Endodermal cell (in vitro differentiated cells): ENCODE results near the gene PNN. TPM values are rescaled to one million over a fixed set of nuclear protein-coding genes. Genes with fewer than 3 reads are reported as not detected.

ENCODE experiments used
- DNase-seq: peaks from one replicate; pipeline ENCODE4 v3.0.0-alpha.2; 2017
- H3K27ac ChIP-seq: 2 replicates; pipeline ENCODE4 v1.5.1; 2013; ENCODE audit warnings: mild to moderate bottlenecking, low read depth, low read length, moderate library complexity
- H3K27me3 ChIP-seq: 2 replicates; pipeline ENCODE4 v1.6.1; 2013; ENCODE audit warnings: mild to moderate bottlenecking, low read length, moderate library complexity; ENCODE audit not compliant: insufficient read depth, control insufficient read depth, poor library complexity, severe bottlenecking
- H3K36me3 ChIP-seq: 2 replicates; pipeline ENCODE4 v1.7.0; 2013; ENCODE audit warnings: mild to moderate bottlenecking, low read length, moderate library complexity; ENCODE audit not compliant: control insufficient read depth, insufficient read depth
- H3K4me1 ChIP-seq: one replicate; pipeline ENCODE4 v1.7.0; 2013; ENCODE audit warnings: low read length; ENCODE audit not compliant: control insufficient read depth, insufficient read depth
- H3K4me3 ChIP-seq: 2 replicates; pipeline ENCODE4 v1.5.1; 2013; ENCODE audit warnings: mild to moderate bottlenecking, low read length, moderate library complexity
- H3K9ac ChIP-seq: 2 replicates; pipeline ENCODE4 v1.6.1; 2013; ENCODE audit warnings: mild to moderate bottlenecking, low read length, moderate library complexity; ENCODE audit not compliant: poor library complexity, severe bottlenecking; ENCODE audit errors: extremely low read depth
- H3K9me3 ChIP-seq: 2 replicates; pipeline ENCODE4 v1.6.1; 2013; ENCODE audit warnings: mild to moderate bottlenecking, low read length, moderate library complexity; ENCODE audit not compliant: control insufficient read depth
- H3K27ac Mint-ChIP-seq: 2 replicates; pipeline ENCODE4 v1.8.0; 2020; ENCODE audit warnings: mixed read lengths
- H3K27me3 Mint-ChIP-seq: 2 replicates; pipeline ENCODE4 v1.8.0; 2021; ENCODE audit warnings: mild to moderate bottlenecking, mixed read lengths; ENCODE audit not compliant: insufficient read depth
- H3K36me3 Mint-ChIP-seq: 2 replicates; pipeline ENCODE4 v1.8.0; 2020; ENCODE audit warnings: low read depth, mixed read lengths
- H3K4me1 Mint-ChIP-seq: 2 replicates; pipeline ENCODE4 v1.8.0; 2020; ENCODE audit warnings: mixed read lengths
- H3K4me3 Mint-ChIP-seq: 2 replicates; pipeline ENCODE4 v1.8.0; 2020; ENCODE audit warnings: mild to moderate bottlenecking, moderate library complexity, mixed read lengths
- H3K9me3 Mint-ChIP-seq: 2 replicates; pipeline ENCODE4 v1.8.0; 2020; ENCODE audit warnings: mild to moderate bottlenecking, mixed read lengths
- CTCF ChIP-seq: fragments of 200-600 bp; sonication (generic); conservative IDR thresholded peaks from 2 replicates; pipeline ENCODE4 v1.5.0; 2021; ENCODE audit warnings: antibody characterized with exemption, mild to moderate bottlenecking
- WGBS, 2 experiments: methylation state at CpG; one replicate each; pipeline versions ENCODE4 v1.1.5 to v1.1.7; 2013; ENCODE audit warnings: missing lambda C conversion rate in 2 of 2, mixed read lengths in 1 of 2; ENCODE audit not compliant: insufficient coverage in 1 of 2, insufficient read length in 1 of 2; 5-methylcytosine and 5-hydroxymethylcytosine counted together
- total RNA-seq, 2 donors: library from RNA; stranded (reverse); fragmentation: NEBNext Ultra II Directional in 1 of 2; extraction: Animal tissue kit (Norgen Biotek cat#: 25700) in 1 of 2; gene quantifications; 2 replicates in 1 of 2; 3 replicates in 1 of 2; pipeline ENCODE4 v1.2.1, GENCODE V29; 2021

Gene PNN
- total RNA-seq, 2 donors from 2014 or later, result 122 to 148 TPM

DNA sequence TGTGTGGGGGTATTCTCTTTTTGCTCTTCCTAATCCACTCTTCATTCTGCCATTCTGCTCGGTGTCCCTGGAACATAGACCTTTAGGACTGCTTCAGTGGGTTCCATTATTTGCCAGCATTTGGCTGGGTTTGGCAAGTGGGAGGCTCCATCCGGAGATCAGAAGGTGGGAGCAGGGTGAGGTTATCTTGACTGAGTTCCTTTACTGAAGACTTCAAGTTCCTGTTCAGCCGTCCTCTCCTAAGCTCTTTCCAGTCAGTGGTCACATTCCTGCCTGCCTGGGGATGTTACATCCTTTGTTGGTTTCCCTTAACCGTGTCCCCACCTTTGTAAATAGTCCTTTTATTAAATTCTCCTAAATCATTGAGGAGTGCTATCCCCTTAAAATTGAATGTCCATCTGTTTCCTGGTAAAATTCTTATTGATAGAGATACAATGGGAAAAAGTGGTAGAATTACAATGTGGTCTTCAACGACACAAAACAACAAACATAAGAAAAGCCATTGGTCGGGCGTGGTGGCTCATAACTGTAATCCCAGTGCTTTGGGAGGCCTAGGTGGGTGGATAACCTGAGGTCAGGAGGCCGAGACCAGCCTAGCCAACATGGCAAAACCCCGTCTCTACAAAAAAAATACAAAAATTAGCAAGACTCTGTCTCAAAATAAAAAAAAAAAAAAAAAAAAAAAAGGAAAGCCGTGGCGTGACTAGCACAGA lies 53.6 kb downstream of the PNN start:
- H3K9ac ChIP-seq, result no peak overlapping the region
- H3K4me1 Mint-ChIP-seq, result peaks cover 12% of the 10 kb centered on the region
- H3K4me3 Mint-ChIP-seq, result no peak overlapping the region
- 76 to 94% methylated on average over 2 to 11 of the region's 11 CpGs for WGBS, 2 experiments
- no peak for DNase-seq
- TF ChIP-seq CTCF, result no peak
- no peak overlapping the region for H3K27ac Mint-ChIP-seq
- H3K36me3 ChIP-seq, result no peaks in the 10 kb centered on the region
- H3K27me3 ChIP-seq, result no peaks in the 10 kb centered on the region
- H3K27me3 Mint-ChIP-seq, result no peaks in the 10 kb centered on the region
- H3K9me3 ChIP-seq, result no peaks in the 10 kb centered on the region
- H3K36me3 Mint-ChIP-seq, result no peaks in the 10 kb centered on the region
- no peaks in the 10 kb centered on the region for H3K9me3 Mint-ChIP-seq
- no peaks in the 10 kb centered on the region for H3K4me1 ChIP-seq
- H3K27ac ChIP-seq, result no peak overlapping the region
- H3K4me3 ChIP-seq, result no peak overlapping the region

DNA sequence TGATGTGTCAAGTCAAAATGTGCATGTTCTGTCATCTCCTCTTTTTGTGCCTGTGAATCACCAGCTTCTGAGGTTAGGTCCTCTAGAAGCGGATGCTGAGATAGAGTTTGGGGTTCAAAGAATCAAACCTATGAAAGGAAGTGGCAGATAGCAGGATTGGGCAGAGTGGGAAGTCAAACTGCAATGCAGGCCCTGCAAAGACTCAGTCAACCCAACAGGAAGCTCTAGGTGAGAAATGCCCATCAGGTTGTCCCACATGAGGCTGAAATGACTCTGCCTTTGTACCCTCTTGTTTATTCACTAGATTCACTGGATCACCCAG lies 54.1 kb downstream of the PNN start:
- no peaks in the 10 kb centered on the region for H3K27me3 ChIP-seq
- no peaks in the 10 kb centered on the region for H3K9me3 ChIP-seq
- no peak overlapping the region for H3K4me3 ChIP-seq
- no peaks in the 10 kb centered on the region for H3K9me3 Mint-ChIP-seq
- no peaks in the 10 kb centered on the region for H3K4me1 ChIP-seq
- no peak overlapping the region for H3K4me3 Mint-ChIP-seq
- TF ChIP-seq CTCF, result no peak
- no peaks in the 10 kb centered on the region for H3K36me3 ChIP-seq
- H3K36me3 Mint-ChIP-seq, result no peaks in the 10 kb centered on the region
- H3K9ac ChIP-seq, result no peak overlapping the region
- H3K27ac ChIP-seq, result no peak overlapping the region
- WGBS, 2 experiments, result 89% methylated on average over 1 of the region's 1 CpG; no CpG with 5 or more reads in 1 of the 2 experiments
- no peak overlapping the region for H3K27ac Mint-ChIP-seq
- DNase-seq, result no peak
- no peaks in the 10 kb centered on the region for H3K27me3 Mint-ChIP-seq
- H3K4me1 Mint-ChIP-seq, result peaks cover 14% of the 10 kb centered on the region

GRCh38 chr14:39229601-39230110 lies 54.6 kb downstream of the PNN start:
- WGBS, 2 experiments, result 88 to 89% methylated on average over 3 of the region's 3 CpGs

More at GRCh38 chr14:39229601-39230110, 54.6 kb downstream of the PNN start:
- peaks cover 14% of the 10 kb centered on the region for H3K4me1 Mint-ChIP-seq
- TF ChIP-seq CTCF, result no peak
- DNase-seq, result no peak
- Histone ChIP-seq H3K36me3 (no peaks in the 10 kb centered on the region), H3K4me1 (no peaks in the 10 kb centered on the region), H3K9ac (no peak overlapping the region), H3K4me3 (no peak overlapping the region), H3K27me3 (no peaks in the 10 kb centered on the region), H3K27ac (no peak overlapping the region), H3K9me3 (no peaks in the 10 kb centered on the region)
- H3K9me3 Mint-ChIP-seq, result no peaks in the 10 kb centered on the region
- no peaks in the 10 kb centered on the region for H3K36me3 Mint-ChIP-seq
- no peak overlapping the region for H3K27ac Mint-ChIP-seq
- no peak overlapping the region for H3K4me3 Mint-ChIP-seq
- no peaks in the 10 kb centered on the region for H3K27me3 Mint-ChIP-seq
